HepG2 (cell line): ENCODE data around the gene ID3. TPM values are rescaled to one million over a fixed set of nuclear protein-coding genes. Genes with fewer than 3 reads are reported as not detected.

Source experiments
- CENPX ChIP-seq: sonication (generic); formaldehyde crosslinking; IDR thresholded peaks from 2 replicates; pipeline ENCODE4 v1.9.0; 2021; ENCODE audit warnings: mild to moderate bottlenecking, missing genetic modification reagents, moderate library complexity
- CREB3 ChIP-seq: sonication (generic); formaldehyde crosslinking; IDR thresholded peaks from 2 replicates; pipeline ENCODE4 v1.5.0; 2020; ENCODE audit warnings: missing genetic modification reagents
- IKZF5 ChIP-seq: IDR thresholded peaks from 2 replicates; pipeline ENCODE4 v1.6.1; 2018; ENCODE audit warnings: missing genetic modification reagents, mild to moderate bottlenecking, missing compliant biosample characterization
- MATR3 ChIP-seq: sonication (generic); formaldehyde crosslinking; IDR thresholded peaks from 2 replicates; pipeline ENCODE4 v1.4.0; 2020; ENCODE audit warnings: missing genetic modification reagents
- MAZ ChIP-seq, 2 experiments: sonication (generic) in 1 of 2; formaldehyde crosslinking in 1 of 2; IDR thresholded peaks; 2 replicates each; pipeline versions ENCODE4 v1.5.0 to v1.6.1; 2012 to 2020; ENCODE audit warnings: low read depth in 2 of 2, mild to moderate bottlenecking in 2 of 2, borderline replicate concordance in 1 of 2, improper control_type of control experiment in 1 of 2, low read length in 1 of 2, missing genetic modification reagents in 1 of 2, moderate library complexity in 1 of 2
- PAXIP1 ChIP-seq: sonication (generic); formaldehyde crosslinking; conservative IDR thresholded peaks from 2 replicates; pipeline ENCODE4 v1.4.0; 2020; ENCODE audit warnings: mild to moderate bottlenecking, missing genetic modification reagents, moderate library complexity
- PRPF4 ChIP-seq: fragments of 200-400 bp; formaldehyde crosslinking; IDR thresholded peaks from 2 replicates; pipeline ENCODE4 v1.6.1; 2016; ENCODE audit warnings: low read length, low read depth; ENCODE audit not compliant: poor library complexity, severe bottlenecking
- RARG ChIP-seq: sonication (generic); formaldehyde crosslinking; IDR thresholded peaks from 2 replicates; pipeline ENCODE4 v1.4.0; 2020; ENCODE audit warnings: low read depth, mild to moderate bottlenecking, missing genetic modification reagents
- SRY ChIP-seq: sonication (generic); formaldehyde crosslinking; IDR thresholded peaks from 2 replicates; pipeline ENCODE4 v1.8.0; 2022; ENCODE audit warnings: mild to moderate bottlenecking, missing genetic modification reagents
- TAF1 ChIP-seq: sonication (generic); formaldehyde crosslinking; IDR thresholded peaks from 2 replicates; pipeline ENCODE4 v1.4.0; 2020; ENCODE audit warnings: missing genetic modification reagents
- TFE3 ChIP-seq: IDR thresholded peaks from 2 replicates; pipeline ENCODE4 v1.6.1; 2016
- ZBTB8A ChIP-seq: sonication (generic); formaldehyde crosslinking; IDR thresholded peaks from 2 replicates; pipeline ENCODE4 v1.4.0; 2020; ENCODE audit warnings: mild to moderate bottlenecking, low read depth, missing genetic modification reagents, borderline replicate concordance
- ZNF34 ChIP-seq: sonication (generic); formaldehyde crosslinking; IDR thresholded peaks from 2 replicates; pipeline ENCODE4 v1.4.0; 2020; ENCODE audit warnings: mild to moderate bottlenecking, missing genetic modification reagents, borderline replicate concordance
- ZNF362 ChIP-seq: sonication (generic); formaldehyde crosslinking; IDR thresholded peaks from 2 replicates; pipeline ENCODE4 v1.4.0; 2020; ENCODE audit warnings: missing genetic modification reagents, mild to moderate bottlenecking, borderline replicate concordance
- ZNF383 ChIP-seq: sonication (generic); formaldehyde crosslinking; IDR thresholded peaks from 2 replicates; pipeline ENCODE4 v1.4.0; 2020; ENCODE audit warnings: missing genetic modification reagents, mild to moderate bottlenecking, borderline replicate concordance
- ZNF710 ChIP-seq: sonication (generic); formaldehyde crosslinking; IDR thresholded peaks from 2 replicates; pipeline ENCODE4 v1.5.0; 2020; ENCODE audit warnings: mild to moderate bottlenecking, missing genetic modification reagents, borderline replicate concordance
- polyA plus RNA-seq, 8 experiments: library from polyadenylated mRNA; depleted of rRNA in 3 of 8; stranded (reverse) in 7 of 8; unstranded in 1 of 8; fragments of >200 nt; fragmentation: Illumina TruSeq in 4 of 8; extraction: Trizol in 4 of 8; gene quantifications; 2 replicates each; pipeline versions ENCODE4 v1.2.1 to v1.2.3, GENCODE V29; 2011 to 2016; ENCODE audit warnings: low read depth in 4 of 8, missing spikeins in 1 of 8, mixed read lengths in 1 of 8; ENCODE audit not compliant: insufficient read depth in 1 of 8
- total RNA-seq, 5 experiments: library from RNA; depleted of rRNA; stranded (reverse); fragments of >200 nt; fragmentation: Illumina TruSeq; extraction: Trizol; gene quantifications; 2 replicates each; pipeline ENCODE4 v1.2.3, GENCODE V29; 2016; ENCODE audit warnings: low read depth in 1 of 5

ID3 gene
- total and polyA plus RNA-seq, 2 of the 13 experiments (the other 11 are each of a cell fraction or from before 2014, with no cell fraction given) = 64.8 to 115 TPM

- no peak for TF ChIP-seq ZBTB8A (CRISPR knock-in tag)
- TF ChIP-seq TFE3 (CRISPR knock-in tag) = peak; percentile 32; the same call in 1 of the 2 replicates
- TF ChIP-seq MAZ (IDR thresholded peaks at IDR 0.05; ENCODE audit: borderline replicate concordance, low read depth, low read length) = peak; percentile 77
- TF ChIP-seq MAZ (CRISPR knock-in tag; IDR thresholded peaks at IDR 0.05; ENCODE audit: low read depth) = peak; percentile 90
- TF ChIP-seq PRPF4 = no peak
- TF ChIP-seq ZNF362 (CRISPR knock-in tag) = peak; percentile 11; the same call in 1 of the 2 replicates
- TF ChIP-seq PAXIP1 (CRISPR knock-in tag) = peak; percentile 61
- TF ChIP-seq CENPX (CRISPR knock-in tag) = no peak
- no peak for TF ChIP-seq CREB3 (CRISPR knock-in tag)
- no peak for TF ChIP-seq MATR3 (CRISPR knock-in tag)
- no peak for TF ChIP-seq RARG
- no peak for TF ChIP-seq ZNF710 (CRISPR knock-in tag)
- TF ChIP-seq TAF1 = no peak; the same call in 1 of the 2 replicates
- peak; percentile 54; the same call in 1 of the 2 replicates for TF ChIP-seq ZNF34 (CRISPR knock-in tag)
- TF ChIP-seq ZNF383 (CRISPR knock-in tag) = no peak
- peak; percentile 62; the same call in 1 of the 2 replicates for TF ChIP-seq IKZF5
- no peak for TF ChIP-seq SRY (CRISPR knock-in tag)
Observed at GRCh38 chr1:23554481-23555269, 4.6 kb downstream of the ID3 start (continued).
